ENCODE measurements around the gene ENDOG.
"Not testable (repeated sequence)": the region's sequence is repeated elsewhere in the genome, so short reads cannot be mapped to it uniquely, and the experiment has no call there.

The ENDOG gene

GRCh38 chr9:128818099-128818838 lies at the start of gene ENDOG:
Gene ENDOG, plus strand, starts transcription at chr9:128818500. Its CDS starts 185 bp downstream, at chr9:128818685.
- DNase-seq (ENCODE audit: low read depth) = peak; percentile 90

GRCh38 chr9:128768606-128769005 lies 49.7 kb upstream of the ENDOG start:
- DNase-seq (ENCODE audit: low read depth) = no peak

- DNase-seq (ENCODE audit: low read depth) = no peak
Observed at GRCh38 chr9:128770286-128771030, 47.8 kb upstream of the ENDOG start.

GRCh38 chr9:128771094-128771721 lies 47.1 kb upstream of the ENDOG start:
- no peak for DNase-seq (ENCODE audit: low read depth)

- DNase-seq (ENCODE audit: low read depth) = peak; percentile 85
Observed at GRCh38 chr9:128771745-128772519, 46.4 kb upstream of the ENDOG start, which contains the start of gene ZER1. Gene ZER1, minus strand, starts transcription at chr9:128771927. Its CDS starts 16,362 bp downstream, at chr9:128755565.

GRCh38 chr9:128773049-128773448 lies 45.3 kb upstream of the ENDOG start:
- no peak for DNase-seq (ENCODE audit: low read depth)

- no peak for DNase-seq (ENCODE audit: low read depth)
Observed at GRCh38 chr9:128774804-128775203, 43.5 kb upstream of the ENDOG start.

GRCh38 chr9:128780093-128780492 lies 38.2 kb upstream of the ENDOG start:
- not testable (repeated sequence) for DNase-seq (ENCODE audit: low read depth)

GRCh38 chr9:128781187-128782070 lies 36.9 kb upstream of the ENDOG start:
- DNase-seq (ENCODE audit: low read depth) = no peak

- no peak for DNase-seq (ENCODE audit: low read depth)
Observed at GRCh38 chr9:128782669-128783068, 35.6 kb upstream of the ENDOG start.

- no peak for DNase-seq (ENCODE audit: low read depth)
Observed at GRCh38 chr9:128785427-128785826, 32.9 kb upstream of the ENDOG start.

GRCh38 chr9:128786681-128787601 lies 31.4 kb upstream of the ENDOG start, which contains the start of gene TBC1D13:
Gene TBC1D13, plus strand, starts transcription at chr9:128787253. Its CDS starts 101 bp downstream, at chr9:128787354.
- DNase-seq (ENCODE audit: low read depth) = peak; percentile 79

GRCh38 chr9:128787659-128788058 lies 30.6 kb upstream of the ENDOG start:
- no peak for DNase-seq (ENCODE audit: low read depth)

- DNase-seq (ENCODE audit: low read depth) = no peak
Observed at GRCh38 chr9:128788445-128788844, 29.9 kb upstream of the ENDOG start.

GRCh38 chr9:128790536-128790935 lies 27.8 kb upstream of the ENDOG start:
- no peak for DNase-seq (ENCODE audit: low read depth)

- no peak for DNase-seq (ENCODE audit: low read depth)
Observed at GRCh38 chr9:128792134-128792533, 26.2 kb upstream of the ENDOG start.

- DNase-seq (ENCODE audit: low read depth) = no peak
Observed at GRCh38 chr9:128792978-128793686, 25.2 kb upstream of the ENDOG start.

GRCh38 chr9:128794961-128795360 lies 23.3 kb upstream of the ENDOG start:
- not testable (repeated sequence) for DNase-seq (ENCODE audit: low read depth)

GRCh38 chr9:128798896-128799295 lies 19.4 kb upstream of the ENDOG start:
- no peak for DNase-seq (ENCODE audit: low read depth)
